Fibroblast of lung (primary cell): Measurements from ENCODE around the gene NBR1. TPM values are rescaled to one million over a fixed set of nuclear protein-coding genes. Genes with fewer than 3 reads are reported as not detected.

Experiments used
- DNase-seq, 2 donors: peaks; one replicate each; pipeline versions ENCODE4 v3.0.0 to v3.0.0-alpha.2; 2010; ENCODE audit warnings: low read depth in 2 of 2
- H2AFZ ChIP-seq: 2 replicates; pipeline ENCODE4 v1.5.1; 2012; ENCODE audit warnings: low read length, control low read depth, inconsistent platforms
- H3K27ac ChIP-seq: 2 replicates; pipeline ENCODE4 v1.5.1; 2011; ENCODE audit warnings: low read length, control low read depth; ENCODE audit not compliant: insufficient read depth
- H3K27me3 ChIP-seq: 2 replicates; pipeline ENCODE4 v1.5.1; 2011; ENCODE audit warnings: mild to moderate bottlenecking, low read length; ENCODE audit not compliant: control insufficient read depth, insufficient read depth
- H3K36me3 ChIP-seq: 2 replicates; pipeline ENCODE4 v1.5.1; 2011; ENCODE audit warnings: low read length; ENCODE audit not compliant: control insufficient read depth, insufficient read depth
- H3K4me1 ChIP-seq: 2 replicates; pipeline ENCODE4 v1.5.1; 2011; ENCODE audit warnings: low read length; ENCODE audit not compliant: control insufficient read depth, insufficient read depth; ENCODE audit errors: extremely low read depth
- H3K4me2 ChIP-seq: 2 replicates; pipeline ENCODE4 v1.5.1; 2011; ENCODE audit warnings: low read length, control low read depth; ENCODE audit not compliant: insufficient read depth; ENCODE audit errors: extremely low read depth
- H3K4me3 ChIP-seq, 4 experiments: fragments of 200-600 bp in 1 of 4; sonication (generic) in 1 of 4; replicated peaks in 1 of 4; 2 replicates each; pipeline ENCODE4 v1.5.1; 2011 to 2016; ENCODE audit warnings: low read length in 4 of 4, low read depth in 3 of 4, mild to moderate bottlenecking in 3 of 4, control low read depth in 2 of 4, inconsistent platforms in 1 of 4, mixed read lengths in 1 of 4; ENCODE audit not compliant: insufficient read depth in 1 of 4; ENCODE audit errors: control extremely low read depth in 1 of 4
- H3K79me2 ChIP-seq: 2 replicates; pipeline ENCODE4 v1.5.1; 2012; ENCODE audit warnings: mild to moderate bottlenecking, low read length, inconsistent platforms; ENCODE audit not compliant: control insufficient read depth, insufficient read depth
- H3K9ac ChIP-seq: 2 replicates; pipeline ENCODE4 v1.5.1; 2011; ENCODE audit warnings: mild to moderate bottlenecking, low read length, control low read depth; ENCODE audit not compliant: insufficient read depth
- H3K9me3 ChIP-seq: 2 replicates; pipeline ENCODE4 v1.5.1; 2012; ENCODE audit warnings: low read depth, low read length; ENCODE audit not compliant: control insufficient read depth, insufficient read depth
- H4K20me1 ChIP-seq: 2 replicates; pipeline ENCODE4 v1.5.1; 2011; ENCODE audit warnings: low read length; ENCODE audit not compliant: control insufficient read depth, insufficient read depth; ENCODE audit errors: extremely low read depth
- EZH2 ChIP-seq: IDR thresholded peaks from 2 replicates; pipeline ENCODE4 v1.5.1; 2012; ENCODE audit warnings: low read length, control low read depth, mild to moderate bottlenecking; ENCODE audit errors: missing control alignments
- polyA plus RNA-seq, 2 donors: library from polyadenylated mRNA; depleted of rRNA in 1 of 2; stranded (reverse) in 1 of 2; unstranded in 1 of 2; fragments of >200 nt; gene quantifications; 2 replicates each; pipeline ENCODE4 v1.2.1, GENCODE V29; 2011 to 2012; ENCODE audit warnings: missing spikeins in 1 of 2
- total RNA-seq: library from RNA; depleted of rRNA; stranded (reverse); fragments of >200 nt; gene quantifications from 2 replicates; pipeline ENCODE4 v1.2.1, GENCODE V29; 2014
- TF ChIP-seq, protein P1 (sequence below), 2 donors: IDR thresholded peaks in 1 of 2; conservative IDR thresholded peaks in 1 of 2; 1 replicate in 1 of 2; 2 replicates in 1 of 2; pipeline ENCODE4 v1.5.1; 2011 to 2012; ENCODE audit warnings: low read length in 2 of 2, control low read depth in 1 of 2, inconsistent platforms in 1 of 2, low read depth in 1 of 2, mild to moderate bottlenecking in 1 of 2

Gene NBR1
- total and polyA plus RNA-seq, 2 donors (not counting 1 experiment from before 2014, with no cell fraction given) = 91.8 to 134 TPM

DNA sequence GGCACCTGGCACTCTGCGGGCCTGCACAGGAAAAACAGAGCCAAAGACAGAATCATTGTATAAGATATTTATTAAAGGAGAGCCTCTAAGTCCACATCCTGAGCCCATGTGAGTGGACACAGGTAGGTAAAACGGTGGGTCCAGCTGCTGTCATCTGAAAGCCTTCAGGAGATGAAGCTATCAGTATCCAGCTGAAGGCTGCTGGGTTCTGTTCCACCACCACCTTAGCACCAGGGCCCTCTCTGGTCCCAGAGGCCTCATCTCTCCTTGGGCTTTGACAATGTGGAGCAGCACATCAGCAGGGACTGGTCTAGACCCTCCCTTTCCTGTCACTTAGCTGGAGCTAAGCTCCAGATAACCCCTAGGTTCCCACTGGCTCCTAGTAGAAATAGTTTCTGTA, 48.0 kb downstream of the NBR1 start:
- no peaks in the 10 kb centered on the region for H3K9me3 ChIP-seq
- TF ChIP-seq EZH2 = no peak
- TF ChIP-seq, protein P1, sequence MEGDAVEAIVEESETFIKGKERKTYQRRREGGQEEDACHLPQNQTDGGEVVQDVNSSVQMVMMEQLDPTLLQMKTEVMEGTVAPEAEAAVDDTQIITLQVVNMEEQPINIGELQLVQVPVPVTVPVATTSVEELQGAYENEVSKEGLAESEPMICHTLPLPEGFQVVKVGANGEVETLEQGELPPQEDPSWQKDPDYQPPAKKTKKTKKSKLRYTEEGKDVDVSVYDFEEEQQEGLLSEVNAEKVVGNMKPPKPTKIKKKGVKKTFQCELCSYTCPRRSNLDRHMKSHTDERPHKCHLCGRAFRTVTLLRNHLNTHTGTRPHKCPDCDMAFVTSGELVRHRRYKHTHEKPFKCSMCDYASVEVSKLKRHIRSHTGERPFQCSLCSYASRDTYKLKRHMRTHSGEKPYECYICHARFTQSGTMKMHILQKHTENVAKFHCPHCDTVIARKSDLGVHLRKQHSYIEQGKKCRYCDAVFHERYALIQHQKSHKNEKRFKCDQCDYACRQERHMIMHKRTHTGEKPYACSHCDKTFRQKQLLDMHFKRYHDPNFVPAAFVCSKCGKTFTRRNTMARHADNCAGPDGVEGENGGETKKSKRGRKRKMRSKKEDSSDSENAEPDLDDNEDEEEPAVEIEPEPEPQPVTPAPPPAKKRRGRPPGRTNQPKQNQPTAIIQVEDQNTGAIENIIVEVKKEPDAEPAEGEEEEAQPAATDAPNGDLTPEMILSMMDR (conservative IDR thresholded peaks at IDR 0.05 in 1 of 2, IDR thresholded peaks at IDR 0.05 in 1 of 2; ENCODE audit: low read depth in 1 of 2, low read length in 2 of 2) = no peak
- no peak overlapping the region for H3K4me3 ChIP-seq
- no peaks in the 10 kb centered on the region for H3K27me3 ChIP-seq
- DNase-seq = no peak
- H4K20me1 ChIP-seq = no peaks in the 10 kb centered on the region
- H2AFZ ChIP-seq = no peak overlapping the region
- H3K9ac ChIP-seq = no peak overlapping the region
- H3K4me2 ChIP-seq = no peak overlapping the region
- peaks cover 11% of the 10 kb centered on the region for H3K36me3 ChIP-seq
- H3K4me1 ChIP-seq = no peaks in the 10 kb centered on the region
- no peak overlapping the region for H3K27ac ChIP-seq
- no peaks in the 10 kb centered on the region for H3K79me2 ChIP-seq

DNA sequence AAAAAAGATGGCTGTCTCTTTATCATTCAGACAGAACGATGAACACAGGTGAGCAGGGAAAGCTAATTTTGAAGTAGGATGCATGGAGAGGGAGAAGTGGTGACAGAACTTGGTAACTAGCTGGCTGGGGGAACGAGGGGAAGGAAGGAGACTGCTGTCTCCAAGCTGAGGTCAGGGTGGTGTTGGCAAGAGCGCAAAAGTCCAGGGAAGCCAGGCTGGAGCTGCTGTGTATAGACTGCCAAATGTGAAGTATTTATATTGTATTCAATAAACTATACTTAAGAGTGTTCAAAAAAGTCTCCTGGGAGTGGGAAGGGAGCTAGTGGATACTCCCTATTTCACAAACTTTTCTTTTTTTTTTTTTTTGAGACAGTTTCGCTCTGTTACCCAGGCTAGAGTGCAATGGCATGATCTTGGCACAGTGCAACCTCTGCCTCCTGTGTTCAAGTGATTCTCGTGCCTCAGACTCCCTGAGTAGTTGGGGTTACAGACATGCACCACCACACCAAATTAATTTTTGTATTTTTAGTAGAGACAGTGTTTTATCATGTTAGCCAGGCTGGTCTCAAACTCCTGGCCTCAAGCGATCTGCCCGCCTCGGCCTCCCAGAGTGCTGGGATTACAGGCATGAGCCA, 48.8 kb downstream of the NBR1 start:
- no peak for DNase-seq
- TF ChIP-seq EZH2 = no peak
- TF ChIP-seq, protein P1 (conservative IDR thresholded peaks at IDR 0.05 in 1 of 2, IDR thresholded peaks at IDR 0.05 in 1 of 2; ENCODE audit: low read depth in 1 of 2, low read length in 2 of 2) = no peak
- H3K36me3 ChIP-seq = peaks cover 13% of the 10 kb centered on the region

DNA sequence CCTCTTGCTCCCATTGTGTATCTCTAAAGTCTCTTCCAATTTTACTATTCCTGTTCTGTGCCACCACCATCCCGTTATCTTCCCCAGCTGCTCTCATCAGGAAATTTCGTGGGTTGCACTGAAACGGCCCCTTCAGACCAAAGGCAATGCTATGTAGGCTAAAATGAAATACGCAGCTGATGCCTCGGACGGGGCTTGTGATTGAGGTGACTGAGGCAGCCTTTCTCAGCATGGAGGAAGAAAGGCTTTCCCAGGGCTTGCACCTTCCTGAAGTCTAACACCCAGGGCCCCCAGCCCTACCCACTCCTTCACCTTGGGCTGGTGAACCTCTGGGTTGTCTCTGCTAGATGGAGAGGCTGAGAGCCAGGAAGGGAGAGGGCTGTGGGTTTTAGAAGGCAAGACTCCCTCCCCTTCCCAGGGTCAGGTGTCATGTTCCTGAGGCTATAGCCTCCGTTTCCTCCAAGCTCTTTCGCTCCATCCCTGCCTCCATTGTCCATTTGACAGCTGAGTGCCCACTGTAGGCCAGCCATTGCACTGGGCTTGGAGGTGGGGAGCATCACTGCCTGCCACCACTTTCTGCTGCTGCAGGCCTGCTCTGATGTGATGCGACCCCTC, 49.6 kb downstream of the NBR1 start:
- TF ChIP-seq, protein P1 (conservative IDR thresholded peaks at IDR 0.05 in 1 of 2, IDR thresholded peaks at IDR 0.05 in 1 of 2; ENCODE audit: low read depth in 1 of 2, low read length in 2 of 2) = no peak
- no peak for TF ChIP-seq EZH2
- Histone ChIP-seq H3K27ac (no peak overlapping the region), H3K4me2 (no peak overlapping the region)

More for the DNA sequence above, 48.8 kb downstream of the NBR1 start:
- Histone ChIP-seq H4K20me1 (no peaks in the 10 kb centered on the region), H3K27ac (no peak overlapping the region), H3K4me3 (no peak overlapping the region), H3K9me3 (no peaks in the 10 kb centered on the region), H3K9ac (no peak overlapping the region), H3K79me2 (no peaks in the 10 kb centered on the region), H3K4me1 (no peaks in the 10 kb centered on the region), H3K4me2 (no peak overlapping the region), H3K27me3 (no peaks in the 10 kb centered on the region), H2AFZ (no peak overlapping the region)

More for the DNA sequence above, 49.6 kb downstream of the NBR1 start:
- Histone ChIP-seq H3K4me1 (no peaks in the 10 kb centered on the region), H4K20me1 (no peaks in the 10 kb centered on the region), H2AFZ (no peak overlapping the region), H3K4me3 (no peak overlapping the region), H3K9ac (no peak overlapping the region), H3K36me3 (peaks cover 12% of the 10 kb centered on the region), H3K27me3 (no peaks in the 10 kb centered on the region), H3K79me2 (no peaks in the 10 kb centered on the region), H3K9me3 (no peaks in the 10 kb centered on the region)
- DNase-seq = no peak
